ENCODE results near the gene SRD5A3. TPM values are rescaled to one million over a fixed set of nuclear protein-coding genes. Genes with fewer than 3 reads are reported as not detected.

The SRD5A3 gene
- total and polyA plus RNA-seq, 10 of the 15 experiments (the other 5 are each of a cell fraction or from before 2014, with no cell fraction given), result 1.6 to 20.4 (median 6.1) TPM

DNA sequence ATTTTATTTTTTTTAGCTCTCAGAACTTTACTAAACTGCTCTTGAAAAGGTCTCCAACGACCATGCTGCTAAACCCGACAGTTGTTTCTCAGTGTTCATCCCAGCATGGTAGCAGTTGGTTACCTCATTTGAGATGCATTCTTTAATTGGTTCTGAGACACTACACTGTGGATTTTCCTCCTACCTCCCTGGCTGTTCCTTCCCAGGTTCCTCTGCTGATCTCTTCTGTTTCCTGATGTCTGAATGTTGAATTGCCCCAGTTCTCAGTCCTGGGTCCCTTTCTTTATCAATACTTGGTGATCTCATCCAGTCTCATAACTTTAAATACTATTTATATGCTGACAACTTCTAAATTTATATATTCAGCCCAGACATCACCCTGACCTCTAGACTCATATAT is 30.7 kb downstream of the SRD5A3 start:
- no TSS peak for BruUV-seq (replicated peaks)
- no peaks in the 10 kb centered on the region for H3K4me1 ChIP-seq (ENCODE audit: control insufficient read depth, insufficient read depth, low read length)
- H3K9me3 ChIP-seq (replicated peaks; ENCODE audit: control insufficient read depth, insufficient read depth, low read length), result no peaks in the 10 kb centered on the region
- no peak overlapping the region for H3K4me3 ChIP-seq
- H2AFZ ChIP-seq (ENCODE audit: control insufficient read depth, low read depth, low read length), result no peak overlapping the region
- DNase-seq (ENCODE audit: low read depth, low spot score), result no peak
- H3K36me3 ChIP-seq (ENCODE audit: control insufficient read depth in 2 of 2, insufficient read depth in 2 of 2, low read length in 1 of 2), result no peaks in the 10 kb centered on the region
- H3K4me2 ChIP-seq (ENCODE audit: control insufficient read depth, insufficient read depth), result no peak overlapping the region
- 42% methylated on average over 2 of the region's 2 CpGs for WGBS (ENCODE audit: insufficient coverage, insufficient replicate concordance, low lambda C conversion rate, missing lambda C conversion rate)
- TF ChIP-seq CBX3 (IDR thresholded peaks at IDR 0.05; ENCODE audit: borderline replicate concordance, low read depth), result no peak
- no peak for TF ChIP-seq SPI1 (IDR thresholded peaks at IDR 0.05; ENCODE audit: borderline replicate concordance, insufficient read depth, low read depth, low read length)
- TF ChIP-seq SREBF2 (IDR thresholded peaks at IDR 0.05; ENCODE audit: low read length), result no peak
- no peak for TF ChIP-seq ZNF217 (IDR thresholded peaks at IDR 0.05)
- no peak for TF ChIP-seq LARP7 (IDR thresholded peaks at IDR 0.05)
- no peak for TF ChIP-seq ZNF622 (IDR thresholded peaks at IDR 0.05)
- no peak for TF ChIP-seq JUNB (IDR thresholded peaks at IDR 0.05)
- TF ChIP-seq, protein P1, sequence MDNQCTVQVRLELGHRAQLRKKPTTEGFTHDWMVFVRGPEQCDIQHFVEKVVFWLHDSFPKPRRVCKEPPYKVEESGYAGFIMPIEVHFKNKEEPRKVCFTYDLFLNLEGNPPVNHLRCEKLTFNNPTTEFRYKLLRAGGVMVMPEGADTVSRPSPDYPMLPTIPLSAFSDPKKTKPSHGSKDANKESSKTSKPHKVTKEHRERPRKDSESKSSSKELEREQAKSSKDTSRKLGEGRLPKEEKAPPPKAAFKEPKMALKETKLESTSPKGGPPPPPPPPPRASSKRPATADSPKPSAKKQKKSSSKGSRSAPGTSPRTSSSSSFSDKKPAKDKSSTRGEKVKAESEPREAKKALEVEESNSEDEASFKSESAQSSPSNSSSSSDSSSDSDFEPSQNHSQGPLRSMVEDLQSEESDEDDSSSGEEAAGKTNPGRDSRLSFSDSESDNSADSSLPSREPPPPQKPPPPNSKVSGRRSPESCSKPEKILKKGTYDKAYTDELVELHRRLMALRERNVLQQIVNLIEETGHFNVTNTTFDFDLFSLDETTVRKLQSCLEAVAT (IDR thresholded peaks at IDR 0.05), result no peak
- TF ChIP-seq SMAD5 (IDR thresholded peaks at IDR 0.05; ENCODE audit: low read depth), result no peak
- no peak for TF ChIP-seq BMI1 (IDR thresholded peaks at IDR 0.05; ENCODE audit: borderline replicate concordance)
- TF ChIP-seq CEBPB (IDR thresholded peaks at IDR 0.05; ENCODE audit: borderline replicate concordance in 1 of 2, low read depth in 2 of 2, low read length in 2 of 2), result no peak
- TF ChIP-seq KLF5 (IDR thresholded peaks at IDR 0.05; ENCODE audit: partially characterized antibody), result no peak
- no peak for TF ChIP-seq IRF4 (IDR thresholded peaks at IDR 0.05; ENCODE audit: low read depth, low read length)
- TF ChIP-seq SUZ12 (IDR thresholded peaks at IDR 0.05; ENCODE audit: unreplicated experiment), result no peak
- TF ChIP-seq, protein P2, sequence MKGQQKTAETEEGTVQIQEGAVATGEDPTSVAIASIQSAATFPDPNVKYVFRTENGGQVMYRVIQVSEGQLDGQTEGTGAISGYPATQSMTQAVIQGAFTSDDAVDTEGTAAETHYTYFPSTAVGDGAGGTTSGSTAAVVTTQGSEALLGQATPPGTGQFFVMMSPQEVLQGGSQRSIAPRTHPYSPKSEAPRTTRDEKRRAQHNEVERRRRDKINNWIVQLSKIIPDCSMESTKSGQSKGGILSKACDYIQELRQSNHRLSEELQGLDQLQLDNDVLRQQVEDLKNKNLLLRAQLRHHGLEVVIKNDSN (IDR thresholded peaks at IDR 0.05; ENCODE audit: borderline replicate concordance, extremely low read length, insufficient read depth, low read depth, low read length), result no peak
- TF ChIP-seq SMC3 (IDR thresholded peaks at IDR 0.05; ENCODE audit: borderline replicate concordance, low read length), result no peak
- TF ChIP-seq SMAD1 (IDR thresholded peaks at IDR 0.05; ENCODE audit: low read depth, partially characterized antibody), result no peak
- TF ChIP-seq ZNF274 (IDR thresholded peaks at IDR 0.05; ENCODE audit: insufficient read depth, insufficient read length), result no peak
- ChIA-PET RAD21 (ENCODE audit: unreplicated experiment) (no interaction called here), SMC1A (ENCODE audit: uncharacterized antibody, unreplicated experiment) (interaction anchor here (0.8 to 1.0 kb wide), 2 partner anchors 9 to 93 kb away, joined by 3 read pairs; no protein-coding TSS in a partner anchor), CTCF (no interaction called here), POLR2A (no interaction called here)
- no peak for ATAC-seq
- in situ Hi-C loops (cut with MboI) (no loop called here), intact Hi-C loops (cut with micrococcal nuclease; ENCODE audit: unreplicated experiment) (no loop called here)
- no peaks in the 10 kb centered on the region for H3K79me2 ChIP-seq (ENCODE audit: control insufficient read depth, insufficient read depth, low read length)
- H3K9ac ChIP-seq (ENCODE audit: control insufficient read depth, insufficient read depth, low read length), result no peak overlapping the region
- H3K27me3 ChIP-seq (replicated peaks in 1 of 2; ENCODE audit: control insufficient read depth in 2 of 2, insufficient read depth in 2 of 2, low read length in 1 of 2), result no peaks in the 10 kb centered on the region; a peak in 1 of 4 replicates
- H3K27ac ChIP-seq (ENCODE audit: control insufficient read depth, insufficient read depth), result no peak overlapping the region
- H4K20me1 ChIP-seq (ENCODE audit: control insufficient read depth, insufficient read depth), result no peaks in the 10 kb centered on the region
- FAIRE-seq, result no peak

Measured in GM12878 (cell line).